GM19455 (cell line): ENCODE data around the gene PHACTR3.

ENCODE experiments used
- ATAC-seq: cut with Tn5 transposase; IDR thresholded peaks from one replicate; pipeline ENCODE4 v1.9.1; 2021; ENCODE audit not compliant: unreplicated experiment

PHACTR3 gene

GRCh38 chr20:59823030-59823423 lies 218.7 kb downstream of the PHACTR3 start:
- no peak for ATAC-seq

- ATAC-seq = no peak
These were observed 219.3 kb downstream of the PHACTR3 start for GRCh38 chr20:59823491-59824259.

GRCh38 chr20:59824711-59825562 lies 220.6 kb downstream of the PHACTR3 start:
- no peak for ATAC-seq

- no peak for ATAC-seq
These were observed 221.2 kb downstream of the PHACTR3 start for GRCh38 chr20:59825563-59825920.

GRCh38 chr20:59825944-59826759 lies 221.8 kb downstream of the PHACTR3 start:
- ATAC-seq = no peak

- ATAC-seq = no peak
These were observed 223.1 kb downstream of the PHACTR3 start for GRCh38 chr20:59827138-59828056.

- no peak for ATAC-seq
These were observed 224.0 kb downstream of the PHACTR3 start for GRCh38 chr20:59828125-59829053.

GRCh38 chr20:59829054-59829785 lies 224.9 kb downstream of the PHACTR3 start:
- ATAC-seq = no peak

- no peak for ATAC-seq
These were observed 225.7 kb downstream of the PHACTR3 start for GRCh38 chr20:59829786-59830664.

GRCh38 chr20:59830665-59831023 lies 226.3 kb downstream of the PHACTR3 start:
- no peak for ATAC-seq

GRCh38 chr20:59831024-59831915 lies 226.9 kb downstream of the PHACTR3 start:
- no peak for ATAC-seq

- ATAC-seq = no peak
These were observed 227.6 kb downstream of the PHACTR3 start for GRCh38 chr20:59831916-59832270.

GRCh38 chr20:59832406-59833363 lies 228.3 kb downstream of the PHACTR3 start:
- ATAC-seq = no peak

GRCh38 chr20:59835057-59835447 lies 230.7 kb downstream of the PHACTR3 start:
- ATAC-seq = no peak
